GM18873 (cell line): ENCODE data around the gene SETX.
"Not testable (repeated sequence)": the region's sequence is repeated elsewhere in the genome, so short reads cannot be mapped to it uniquely, and the experiment has no call there.

Source experiments
- ATAC-seq: cut with Tn5 transposase; IDR thresholded peaks from one replicate; pipeline ENCODE4 v1.9.1; 2021; ENCODE audit warnings: mild to moderate bottlenecking, moderate library complexity, moderate number of reproducible peaks; ENCODE audit not compliant: unreplicated experiment, low FRiP score

The SETX gene

GRCh38 chr9:132288361-132288760 is 66.4 kb downstream of the SETX start:
- ATAC-seq: no peak

- ATAC-seq: no peak
Observed at GRCh38 chr9:132287256-132287760, 67.5 kb downstream of the SETX start.

GRCh38 chr9:132283863-132284262 is 70.9 kb downstream of the SETX start:
- ATAC-seq: no peak

GRCh38 chr9:132283165-132283564 is 71.6 kb downstream of the SETX start:
- ATAC-seq: no peak

GRCh38 chr9:132274861-132275260 is 79.9 kb downstream of the SETX start:
- ATAC-seq: no peak

- ATAC-seq: not testable (repeated sequence)
Observed at GRCh38 chr9:132269704-132270516, 84.9 kb downstream of the SETX start.

- ATAC-seq: no peak
Observed at GRCh38 chr9:132268725-132269352, 85.9 kb downstream of the SETX start.

GRCh38 chr9:132267660-132268059 is 87.1 kb downstream of the SETX start:
- ATAC-seq: no peak

GRCh38 chr9:132266017-132266416 is 88.8 kb downstream of the SETX start:
- ATAC-seq: no peak

GRCh38 chr9:132260846-132261245 is 93.9 kb downstream of the SETX start:
- no peak for ATAC-seq

GRCh38 chr9:132250324-132251262 is 104.2 kb downstream of the SETX start:
- ATAC-seq: no peak

GRCh38 chr9:132249690-132250089 is 105.1 kb downstream of the SETX start:
- ATAC-seq: no peak

GRCh38 chr9:132249123-132249522 is 105.7 kb downstream of the SETX start:
- ATAC-seq: no peak

- no peak for ATAC-seq
Observed at GRCh38 chr9:132247942-132248341, 106.8 kb downstream of the SETX start.

- no peak for ATAC-seq
Observed at GRCh38 chr9:132245465-132245864, 109.3 kb downstream of the SETX start.

GRCh38 chr9:132244582-132245455 is 110.0 kb downstream of the SETX start:
- ATAC-seq: no peak

- ATAC-seq: no peak
Observed at GRCh38 chr9:132243156-132244074, 111.4 kb downstream of the SETX start.

GRCh38 chr9:132242621-132243155 is 112.1 kb downstream of the SETX start:
- no peak for ATAC-seq
